ENCODE measurements around the gene GPS2. TPM values are rescaled to one million over a fixed set of nuclear protein-coding genes. Genes with fewer than 3 reads are reported as not detected.

GPS2 gene
- total and polyA plus RNA-seq, 2 of the 4 experiments (the other 2 are of a cell fraction), result 36.2 to 50.9 TPM

GRCh38 chr17:7341842-7342241 lies 26.7 kb upstream of the GPS2 start:
- WGBS, 2 experiments (ENCODE audit: extremely low coverage in 2 of 2, insufficient read length in 1 of 2), result 90% methylated on average over 8 of the region's 13 CpGs; no CpG with 5 or more reads in 1 of the 2 experiments
- no peak overlapping the region for H2BK120ac ChIP-seq (ENCODE audit: low read depth, low read length)
- H3K9me3 ChIP-seq (ENCODE audit: control insufficient read depth, insufficient read depth, low read length), result no peaks in the 10 kb centered on the region
- H3K18ac ChIP-seq (ENCODE audit: low read depth, low read length), result no peak overlapping the region
- no peak overlapping the region for H3K23ac ChIP-seq (ENCODE audit: low read depth, low read length)
- DNase-seq (no peak), ATAC-seq (ENCODE audit: low read depth) (no peak)
- dilution Hi-C loops (cut with HindIII; ENCODE audit: low sequenced_read_pairs, unreplicated experiment) (no loop called here), in situ Hi-C loops (cut with MboI; ENCODE audit: low sequenced_read_pairs) (no loop called here), intact Hi-C loops (cut with micrococcal nuclease) (no loop called here)
- H3K9ac ChIP-seq (ENCODE audit: low read depth, low read length), result no peak overlapping the region
- CTCF ChIA-PET, result no interaction called here
- H2BK20ac ChIP-seq (ENCODE audit: low read depth, low read length), result no peak overlapping the region
- peaks cover 24% of the 10 kb centered on the region for H3K27me3 ChIP-seq (ENCODE audit: control insufficient read depth, insufficient read depth, low read length)
- H2BK5ac ChIP-seq (ENCODE audit: low read depth, low read length, poor library complexity, severe bottlenecking), result no peak overlapping the region
- H3K4me1 ChIP-seq (ENCODE audit: control insufficient read depth, insufficient read depth, low read length), result no peaks in the 10 kb centered on the region
- H2AFZ ChIP-seq (replicated peaks; ENCODE audit: low read length, poor library complexity), result no peak overlapping the region
- POLR2A ChIA-PET (ENCODE audit: unreplicated experiment), result no interaction called here
- H2BK15ac ChIP-seq (ENCODE audit: low read depth, low read length), result no peak overlapping the region
- H2AK9ac ChIP-seq (replicated peaks; ENCODE audit: low read depth, low read length, poor library complexity), result no peak overlapping the region
- H4K5ac ChIP-seq (ENCODE audit: low read depth, low read length), result no peak overlapping the region
- H3K4ac ChIP-seq (ENCODE audit: low read depth, low read length), result no peak overlapping the region
- no peak overlapping the region for H3K4me3 ChIP-seq (ENCODE audit: insufficient read depth, low read depth, low read length)
- H3K56ac ChIP-seq (ENCODE audit: extremely low read depth, insufficient read depth, low read length), result no peak overlapping the region
- H3K14ac ChIP-seq (replicated peaks; ENCODE audit: low read depth, low read length), result no peak overlapping the region
- H4K8ac ChIP-seq (ENCODE audit: low read depth in 2 of 2, low read length in 2 of 2), result no peak overlapping the region
- H3K9me1 ChIP-seq (ENCODE audit: insufficient read depth, low read length), result no peaks in the 10 kb centered on the region
- H3K27ac ChIP-seq (ENCODE audit: insufficient read depth, low read length), result no peak overlapping the region
- H4K91ac ChIP-seq (ENCODE audit: insufficient read depth, low read depth, low read length), result no peak overlapping the region
- no peaks in the 10 kb centered on the region for H3K36me3 ChIP-seq (ENCODE audit: control insufficient read depth, insufficient read depth, low read length)
- no peak overlapping the region for H3K4me2 ChIP-seq (ENCODE audit: low read depth, low read length)
- H4K20me1 ChIP-seq (ENCODE audit: insufficient read depth, low read length), result peaks cover 4% of the 10 kb centered on the region
- no peaks in the 10 kb centered on the region for H3K79me1 ChIP-seq (ENCODE audit: low read depth in 1 of 2, low read length in 2 of 2)
- BruUV-seq (replicated peaks), result no TSS peak
- H2AK5ac ChIP-seq (ENCODE audit: low read depth, low read length), result no peak overlapping the region
- TF ChIP-seq RCOR1 (IDR thresholded peaks at IDR 0.05; ENCODE audit: insufficient replicate concordance, low read length), result no peak
- TF ChIP-seq MAZ (IDR thresholded peaks at IDR 0.05; ENCODE audit: borderline replicate concordance, low read depth, low read length), result no peak
- TF ChIP-seq RAD21 (IDR thresholded peaks at IDR 0.05; ENCODE audit: low read length), result no peak
- no peak for TF ChIP-seq USF2 (IDR thresholded peaks at IDR 0.05; ENCODE audit: low read depth, low read length)
- no peak for TF ChIP-seq CTCF (conservative IDR thresholded peaks at IDR 0.05; ENCODE audit: low read depth, low read length)
- no peak for TF ChIP-seq MXI1 (IDR thresholded peaks at IDR 0.05; ENCODE audit: borderline replicate concordance, low read depth, low read length)
- no peak for TF ChIP-seq SMC3 (IDR thresholded peaks at IDR 0.05; ENCODE audit: low read depth, low read length)
- TF ChIP-seq CEBPB (IDR thresholded peaks at IDR 0.05; ENCODE audit: low read depth, low read length), result no peak
- no peak for TF ChIP-seq BHLHE40 (IDR thresholded peaks at IDR 0.05; ENCODE audit: low read depth, low read length)
- TF ChIP-seq CHD1 (IDR thresholded peaks at IDR 0.05; ENCODE audit: low read depth, low read length), result no peak
- TF ChIP-seq RFX5 (IDR thresholded peaks at IDR 0.05; ENCODE audit: low read depth, low read length), result no peak
- TF ChIP-seq MAFK (IDR thresholded peaks at IDR 0.05; ENCODE audit: low read depth, low read length), result no peak
- TF ChIP-seq NFE2L2 (IDR thresholded peaks at IDR 0.05; ENCODE audit: low read depth, low read length), result no peak
- no peak for TF ChIP-seq ELK1 (IDR thresholded peaks at IDR 0.05; ENCODE audit: borderline replicate concordance, low read depth, low read length)

Measured in IMR-90 (cell line).